HG03135 (cell line): ENCODE measurements around the gene ADAP1.

ENCODE experiments used
- ATAC-seq: cut with Tn5 transposase; IDR thresholded peaks from one replicate; pipeline ENCODE4 v1.9.1; 2021; ENCODE audit warnings: mild to moderate bottlenecking, moderate library complexity; ENCODE audit not compliant: unreplicated experiment

The ADAP1 gene

DNA sequence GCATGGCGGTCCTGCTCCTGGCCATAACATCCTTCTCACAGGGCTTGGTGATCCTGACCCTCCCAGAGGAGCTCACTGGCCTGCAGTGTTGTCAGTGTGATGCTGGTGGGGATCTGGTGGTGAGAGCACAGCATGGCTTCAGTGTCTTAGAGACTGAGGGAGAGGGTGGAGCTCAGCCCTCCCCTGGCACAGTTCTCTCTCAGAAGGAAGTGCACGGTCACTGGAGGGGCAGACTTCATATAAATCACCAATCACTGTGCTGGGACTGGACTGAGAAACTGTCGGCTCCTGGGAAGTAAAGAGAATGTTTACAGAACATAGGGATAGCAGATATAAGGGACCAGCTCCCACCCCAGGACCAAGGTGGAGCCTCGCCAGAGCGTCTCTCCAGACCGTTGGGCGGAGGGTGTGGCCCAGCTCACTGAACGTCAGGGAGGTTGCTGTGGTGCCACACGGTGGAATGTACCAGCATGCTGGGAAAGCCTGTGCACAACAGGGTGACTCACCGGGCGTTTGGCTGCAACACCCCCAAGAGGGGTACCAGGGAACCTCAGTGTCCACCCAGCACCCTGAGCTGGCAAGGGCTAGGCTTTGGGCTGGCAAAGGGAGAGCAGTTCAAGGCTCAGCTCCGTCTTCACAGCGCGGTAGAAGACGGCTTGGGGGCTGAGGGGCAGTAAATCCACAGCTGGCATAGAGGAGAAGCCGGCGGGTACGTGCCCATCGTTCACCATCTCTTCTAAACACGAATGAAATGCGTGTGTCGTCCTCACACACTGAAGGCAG lies 86.9 kb downstream of the ADAP1 start:
- no peak for ATAC-seq

DNA sequence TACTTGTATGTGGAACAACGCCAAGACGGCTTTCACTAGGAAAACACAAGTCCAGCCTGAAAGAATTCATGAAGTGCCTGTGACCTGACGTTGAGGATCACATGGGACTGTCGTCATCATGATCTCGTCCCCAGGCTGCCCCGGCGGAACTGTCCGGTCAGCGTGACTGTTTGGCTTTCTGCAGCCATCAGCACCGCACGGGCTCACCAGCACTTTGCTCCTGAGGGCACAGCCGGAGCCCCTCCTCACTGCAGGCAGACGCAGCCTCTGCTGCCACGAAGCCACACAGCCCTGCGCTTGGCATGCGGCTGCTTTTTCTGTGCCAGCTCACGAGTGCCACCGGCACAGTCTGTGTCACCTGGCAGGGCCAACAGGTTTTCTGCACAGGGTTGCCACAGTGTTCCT lies 87.5 kb downstream of the ADAP1 start:
- no peak for ATAC-seq

DNA sequence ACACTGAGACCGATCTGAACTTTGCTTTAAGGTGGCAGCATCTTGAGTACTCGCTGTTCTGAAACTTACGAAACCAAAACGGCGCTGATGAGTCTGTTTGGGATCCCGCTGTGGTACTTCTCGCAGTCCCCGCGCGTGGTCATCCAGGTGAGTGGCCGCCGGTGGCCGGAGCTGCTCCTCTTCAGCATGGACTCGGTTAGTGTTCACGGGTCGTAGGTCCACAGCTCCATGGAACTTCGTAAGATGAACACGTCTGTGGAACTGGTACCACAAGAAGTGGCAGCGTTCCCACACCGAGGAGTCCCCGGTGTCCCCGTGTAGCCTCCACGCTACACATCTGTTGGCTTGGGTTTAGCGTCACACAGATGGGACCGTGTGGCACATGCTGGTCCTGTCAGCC lies 88.6 kb downstream of the ADAP1 start:
- no peak for ATAC-seq

DNA sequence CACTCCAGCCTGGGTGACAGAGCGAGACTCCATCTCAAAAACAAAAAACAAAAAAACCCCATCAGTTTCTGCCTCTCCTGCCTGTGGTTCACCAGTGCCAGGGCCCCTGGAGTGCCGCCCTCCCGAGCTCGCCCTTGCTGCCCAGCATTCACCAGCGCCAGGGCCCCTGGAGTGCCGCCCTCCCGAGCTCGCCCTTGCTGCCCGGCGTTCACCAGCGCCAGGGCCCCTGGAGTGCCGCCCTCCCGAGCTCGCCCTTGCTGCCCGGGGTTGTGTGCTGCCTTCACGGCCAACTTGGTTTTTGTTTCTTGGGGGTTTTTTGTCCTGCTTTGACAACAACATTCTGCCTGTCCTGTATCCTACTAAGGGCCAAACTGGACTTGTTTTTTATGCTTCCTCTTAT lies 91.4 kb downstream of the ADAP1 start:
- no peak for ATAC-seq

DNA sequence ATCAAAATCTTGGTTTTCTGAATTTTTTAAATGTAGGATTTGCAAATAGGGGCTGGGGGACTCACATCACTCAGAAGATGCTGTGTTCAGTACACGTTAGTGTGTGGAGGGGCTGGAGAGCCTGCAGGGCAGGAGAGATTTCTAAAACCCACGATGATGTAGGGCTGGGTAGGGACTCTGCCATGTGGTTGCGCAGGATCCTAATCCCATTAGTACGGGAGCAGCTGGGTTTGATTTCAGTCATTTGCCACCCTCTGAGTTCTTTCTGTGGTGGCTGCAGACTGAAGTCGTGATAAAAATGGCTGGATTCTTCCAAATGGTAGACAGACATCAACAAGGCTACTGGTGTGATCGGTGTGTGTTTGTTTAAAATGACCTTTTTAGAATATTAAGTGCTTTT lies 92.3 kb downstream of the ADAP1 start:
- no peak for ATAC-seq

DNA sequence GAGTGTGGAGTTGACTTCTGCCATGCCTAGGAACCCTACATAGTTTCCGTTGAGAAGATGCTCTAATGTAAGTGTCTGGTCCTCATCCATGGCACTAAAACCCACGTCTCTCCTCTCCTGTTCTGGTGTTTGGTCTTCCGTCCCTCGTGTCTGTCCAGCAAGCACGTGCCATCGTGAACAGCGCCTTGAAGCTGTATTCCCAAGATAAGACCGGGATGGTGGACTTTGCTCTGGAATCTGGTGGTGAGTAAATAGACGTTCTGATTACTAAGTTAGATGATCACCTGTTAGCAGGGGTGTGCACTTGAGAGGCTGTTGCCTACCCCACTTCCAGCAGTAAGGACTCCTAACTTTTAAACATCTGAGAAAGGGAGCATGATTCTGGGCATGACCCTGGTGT lies 93.3 kb downstream of the ADAP1 start:
- ATAC-seq, result no peak

DNA sequence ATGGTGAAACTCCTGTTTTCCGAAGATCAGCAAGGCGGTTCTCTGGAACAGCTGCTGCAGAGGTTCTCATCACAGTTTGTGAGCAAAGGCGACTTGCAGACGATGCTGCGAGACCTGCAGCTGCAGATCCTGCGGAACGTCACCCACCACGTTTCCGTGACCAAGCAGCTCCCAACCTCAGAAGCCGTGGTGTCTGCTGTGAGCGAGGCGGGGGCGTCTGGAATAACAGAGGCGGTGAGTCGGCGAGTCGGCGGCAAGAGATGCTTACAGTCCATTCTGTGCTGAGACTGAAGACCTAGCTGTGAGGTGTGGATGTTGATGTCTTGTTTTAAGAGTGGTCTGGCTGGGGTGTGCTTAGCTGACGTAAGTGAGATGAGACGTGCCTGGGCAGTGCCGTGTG lies 94.3 kb downstream of the ADAP1 start:
- ATAC-seq, result no peak

DNA sequence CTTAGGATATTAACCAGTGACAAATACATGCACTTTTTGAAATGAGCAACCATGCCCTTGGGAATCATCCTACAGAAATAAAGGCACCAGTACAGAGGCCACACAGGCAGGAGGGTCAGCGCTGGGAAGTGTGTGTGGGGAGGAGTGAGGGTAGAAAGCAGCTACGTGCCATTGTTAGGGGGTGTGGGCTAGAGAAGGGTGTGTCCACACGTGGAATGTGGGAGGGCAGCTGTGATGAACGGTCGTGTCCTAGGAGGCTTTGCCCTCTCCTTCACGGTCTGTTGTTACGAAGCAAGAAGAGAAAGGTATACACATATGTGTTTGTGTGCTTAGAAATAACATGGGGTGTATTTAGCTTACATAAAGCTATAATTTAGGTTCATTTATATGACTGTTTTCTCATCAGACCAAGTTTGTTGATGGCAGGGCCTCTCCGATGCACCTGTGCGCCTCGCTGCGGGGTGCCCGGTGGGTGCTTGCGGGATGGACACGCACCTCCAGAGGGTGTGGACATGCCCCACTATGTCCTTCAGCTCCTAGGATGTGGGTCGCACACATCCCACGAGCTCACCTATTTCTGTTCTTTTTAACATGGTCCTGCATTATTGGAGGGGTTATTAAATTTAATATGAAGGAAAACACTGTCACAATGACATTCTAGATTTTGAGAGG lies 95.0 kb downstream of the ADAP1 start:
- ATAC-seq, result no peak

DNA sequence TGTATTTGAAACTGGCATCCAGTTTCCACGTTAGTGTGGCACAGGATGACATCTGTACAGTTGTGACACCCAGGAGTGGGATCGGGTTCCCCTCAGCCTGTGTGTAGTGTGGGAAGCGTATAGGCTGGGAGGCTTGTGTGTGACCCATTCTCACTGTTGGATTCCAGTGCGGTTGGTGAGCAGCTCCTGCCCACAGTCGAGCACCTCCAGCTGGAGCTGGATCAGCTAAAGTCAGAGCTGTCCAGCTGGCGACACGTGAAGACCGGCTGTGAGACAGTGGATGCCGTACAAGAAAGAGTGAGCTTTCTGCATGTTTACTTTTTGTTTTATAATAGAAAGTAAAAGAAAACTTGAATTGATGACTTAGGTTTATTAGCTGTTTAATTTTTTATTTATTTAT lies 96.8 kb downstream of the ADAP1 start:
- ATAC-seq, result no peak

DNA sequence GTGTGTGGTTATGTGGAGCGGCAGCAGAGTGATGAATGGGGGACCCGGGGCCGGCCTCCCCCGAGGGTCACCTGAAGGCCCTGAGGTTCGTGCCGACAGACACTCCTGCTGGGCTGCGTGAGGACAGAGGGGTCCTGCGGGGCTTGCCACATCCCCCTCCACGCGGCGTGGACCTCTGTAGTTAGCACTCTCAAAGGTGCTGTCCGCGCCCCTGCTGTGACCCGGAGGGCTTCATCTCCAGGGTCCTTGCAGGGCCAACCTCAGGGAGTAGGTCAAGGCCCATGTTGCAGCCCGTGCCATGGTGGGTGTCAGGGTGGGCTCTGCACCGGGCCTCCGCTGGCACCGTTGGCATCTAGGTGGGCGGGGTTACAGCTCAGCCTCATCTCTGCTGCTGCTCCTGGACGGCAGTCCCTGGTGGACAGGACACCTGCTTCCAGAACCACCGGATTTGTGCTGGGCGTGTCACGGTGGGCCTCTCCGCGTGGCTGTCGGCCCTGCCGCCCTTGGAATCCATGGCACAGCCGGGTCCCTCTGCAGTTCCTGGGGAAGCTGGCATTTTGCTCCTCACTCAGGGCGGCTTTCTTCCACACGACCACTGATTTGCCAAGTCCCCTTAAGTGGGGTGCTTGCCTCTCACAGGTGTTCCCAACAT lies 97.9 kb downstream of the ADAP1 start:
- ATAC-seq, result no peak

DNA sequence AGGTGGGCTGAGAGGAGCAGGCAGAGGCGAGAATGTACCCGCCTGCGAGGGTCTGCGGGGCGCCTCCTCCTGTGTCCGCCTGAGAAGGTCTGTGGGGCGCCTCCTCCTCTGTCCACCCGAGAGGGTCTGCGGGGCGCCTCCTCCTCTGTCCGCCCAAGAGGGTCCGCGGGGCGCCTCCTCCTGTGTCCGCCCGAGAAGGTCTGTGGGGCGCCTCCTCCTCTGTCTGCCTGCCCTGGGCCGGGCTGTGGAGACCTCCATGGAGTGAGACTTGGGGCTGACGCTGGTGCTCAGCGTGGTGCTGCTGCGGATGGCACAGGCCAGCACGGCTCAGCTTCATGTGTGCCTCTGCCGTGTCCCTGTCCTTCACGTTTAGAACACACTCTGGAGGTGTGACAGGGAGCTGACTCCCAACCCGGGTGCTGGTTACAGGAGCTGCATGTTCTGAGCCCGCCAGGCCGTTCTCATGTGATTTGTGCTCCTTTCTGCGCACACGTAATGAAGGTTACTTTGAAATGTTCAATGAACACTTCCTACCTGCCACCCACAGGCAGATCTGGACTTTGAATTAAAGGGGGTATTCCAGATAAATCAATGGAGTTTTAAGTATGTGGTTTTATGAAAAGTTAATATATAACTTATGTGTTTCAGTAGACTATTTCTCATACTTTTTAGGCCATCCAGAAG lies 98.7 kb downstream of the ADAP1 start:
- no peak for ATAC-seq

DNA sequence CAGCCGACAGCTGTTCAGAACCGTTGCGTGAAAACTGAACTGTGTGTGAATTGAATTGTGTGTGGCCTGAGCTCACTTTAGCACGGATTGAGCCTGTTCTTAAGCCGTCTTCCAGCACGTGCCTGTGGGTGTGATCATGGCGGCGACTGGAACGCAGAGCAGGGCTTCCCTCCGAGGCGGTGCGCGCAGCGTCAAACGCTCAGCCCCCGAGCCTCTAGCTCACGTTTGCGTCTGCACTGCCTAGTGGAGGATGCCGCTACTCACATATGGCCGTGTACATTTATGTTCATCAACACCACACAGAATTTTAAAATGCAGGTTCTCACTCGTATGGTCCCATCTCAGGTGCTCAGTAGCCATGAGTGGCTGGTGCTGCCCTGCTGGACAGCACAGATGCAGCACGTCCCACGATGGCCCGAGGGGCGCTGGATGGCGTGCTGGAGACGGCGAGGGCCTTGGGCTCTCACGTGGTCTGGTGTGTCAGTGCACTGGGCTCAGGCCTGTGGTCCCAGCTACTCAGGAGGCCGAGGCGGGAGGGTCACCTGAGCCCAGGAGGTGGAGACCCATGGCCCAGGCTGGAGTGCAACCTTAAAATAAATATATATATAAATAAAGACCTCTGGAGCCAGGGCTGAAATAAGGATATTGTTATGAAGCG lies 100.2 kb downstream of the ADAP1 start:
- ATAC-seq, result no peak

DNA sequence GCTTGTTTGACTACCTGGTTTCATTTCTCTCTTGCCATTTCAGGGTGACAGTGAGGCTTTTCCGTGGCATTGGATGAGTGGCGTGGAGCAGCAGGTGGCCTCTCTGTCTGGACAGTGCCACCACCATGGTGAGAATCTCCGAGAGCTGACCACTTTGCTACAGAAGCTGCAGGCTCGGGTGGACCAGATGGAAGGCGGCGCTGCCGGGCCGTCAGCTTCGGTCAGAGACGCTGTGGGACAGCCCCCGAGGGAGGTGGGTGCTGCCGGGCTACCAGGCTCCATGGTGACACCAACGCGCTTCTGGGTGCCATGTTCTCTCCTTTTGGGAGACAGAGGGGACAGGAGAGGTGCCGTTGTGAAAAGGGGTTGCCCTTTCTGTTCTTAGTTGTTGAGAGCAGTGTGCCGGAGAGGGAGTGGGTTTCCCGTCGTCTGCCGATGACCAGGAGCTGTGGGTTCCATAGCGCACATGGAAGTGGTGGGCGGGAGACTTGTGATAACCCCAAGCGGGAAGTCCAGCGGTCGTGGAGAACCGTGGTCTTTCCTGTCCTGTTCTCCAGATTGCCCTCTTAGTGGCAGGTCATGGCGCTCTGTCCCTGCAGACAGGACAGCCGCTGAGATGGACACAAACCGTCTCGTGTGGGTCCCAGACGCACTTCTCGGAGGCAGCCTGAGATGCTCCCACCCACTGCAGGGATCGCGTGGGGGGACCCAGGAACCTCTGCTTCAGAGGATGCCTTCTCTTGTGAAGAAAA lies 100.9 kb downstream of the ADAP1 start:
- ATAC-seq, result no peak

DNA sequence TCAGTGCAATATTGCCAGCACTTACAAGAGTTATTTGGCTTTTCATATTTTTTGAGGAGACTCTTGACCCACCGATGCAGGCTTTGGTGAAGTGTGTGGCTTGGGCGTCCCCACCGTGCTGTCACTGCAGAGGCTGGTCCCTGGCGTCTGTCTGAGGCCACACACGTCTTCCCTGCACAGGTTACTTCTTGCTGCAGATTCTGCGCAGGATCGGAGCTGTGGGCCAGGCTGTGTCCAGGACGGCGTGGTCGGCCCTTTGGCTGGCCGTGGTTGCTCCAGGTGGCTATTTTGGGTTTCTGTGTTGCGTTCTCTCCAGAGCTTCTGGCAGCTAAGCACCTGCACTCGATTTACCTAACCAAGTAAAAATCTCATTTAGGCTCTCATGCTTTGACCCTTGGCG lies 103.3 kb downstream of the ADAP1 start:
- ATAC-seq, result no peak

DNA sequence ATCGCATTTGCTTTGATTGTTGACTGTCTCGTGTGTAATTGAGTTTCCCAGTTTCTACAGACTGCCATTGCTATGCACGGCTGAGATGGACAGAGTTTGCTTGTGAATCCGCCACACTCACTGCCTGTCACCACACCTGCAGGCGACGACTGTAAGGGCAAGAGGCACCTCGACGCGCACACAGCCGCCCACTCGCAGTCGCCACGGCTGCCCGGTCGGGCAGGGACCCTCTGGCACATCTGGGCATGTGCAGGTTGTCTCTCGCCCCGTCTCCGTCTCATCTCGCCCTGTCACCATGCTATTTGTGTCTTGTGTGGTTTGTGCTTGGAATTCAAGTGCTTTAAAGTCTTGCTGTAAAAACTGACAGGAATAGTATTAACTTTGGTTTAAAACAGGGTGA lies 104.7 kb downstream of the ADAP1 start:
- no peak for ATAC-seq

DNA sequence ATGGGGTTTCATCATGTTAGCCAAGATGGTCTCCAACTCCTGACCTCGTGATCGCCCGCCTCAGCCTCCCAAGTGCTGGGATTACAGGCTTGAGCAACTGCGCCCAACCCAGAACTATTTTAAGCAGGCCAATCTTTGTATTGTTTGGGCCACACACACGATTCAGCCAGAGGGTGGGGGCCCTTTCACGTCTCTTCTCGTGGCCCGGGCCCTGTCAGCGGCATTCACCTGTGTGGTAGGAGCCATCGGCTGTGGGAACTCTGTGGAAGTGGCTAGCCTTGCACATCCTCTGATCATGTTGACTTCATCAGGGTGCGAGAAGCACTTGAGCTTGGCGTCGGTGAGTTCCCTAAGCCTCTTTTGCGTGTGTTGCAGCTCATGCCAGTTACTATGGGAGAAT lies 105.3 kb downstream of the ADAP1 start:
- no peak for ATAC-seq
